SU-DHL-6 (cell line): ENCODE results near the gene MCF2.

Experiments used
- EZH2phosphoT487 ChIP-seq: fragments of 200-600 bp; sonication (generic), shearing (Covaris generic); conservative IDR thresholded peaks from 2 replicates; pipeline ENCODE4 v1.6.1; 2018; ENCODE audit warnings: mild to moderate bottlenecking, antibody characterized with exemption, low read length, moderate library complexity, mixed read lengths
- TF ChIP-seq, protein P1 (sequence below): fragments of 200-600 bp; sonication (generic); IDR thresholded peaks from one replicate; pipeline ENCODE4 v1.5.1; 2017; ENCODE audit warnings: antibody characterized with exemption, mild to moderate bottlenecking, low read length, moderate library complexity; ENCODE audit not compliant: insufficient read depth, poor library complexity, severe bottlenecking

DNA sequence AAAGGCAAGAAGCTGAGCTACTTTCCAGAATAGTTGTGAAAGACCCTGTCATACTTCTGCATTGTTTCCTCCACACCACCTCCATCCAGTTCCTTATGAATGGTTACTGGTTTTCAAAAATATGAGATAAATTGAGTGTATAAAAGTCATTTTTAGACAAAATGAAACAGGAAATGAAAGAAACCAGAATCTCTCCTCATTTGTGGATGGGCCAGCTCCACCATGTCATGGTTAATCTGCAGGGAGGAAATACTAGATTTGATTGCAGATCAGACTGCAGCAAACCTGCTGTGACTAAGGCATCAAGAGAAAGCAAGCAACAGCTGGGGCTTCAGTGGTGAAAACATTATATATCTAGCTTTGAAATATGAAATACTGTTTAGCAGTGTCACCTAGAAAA is 153.6 kb downstream of the MCF2 start:
- TF ChIP-seq, protein P1, sequence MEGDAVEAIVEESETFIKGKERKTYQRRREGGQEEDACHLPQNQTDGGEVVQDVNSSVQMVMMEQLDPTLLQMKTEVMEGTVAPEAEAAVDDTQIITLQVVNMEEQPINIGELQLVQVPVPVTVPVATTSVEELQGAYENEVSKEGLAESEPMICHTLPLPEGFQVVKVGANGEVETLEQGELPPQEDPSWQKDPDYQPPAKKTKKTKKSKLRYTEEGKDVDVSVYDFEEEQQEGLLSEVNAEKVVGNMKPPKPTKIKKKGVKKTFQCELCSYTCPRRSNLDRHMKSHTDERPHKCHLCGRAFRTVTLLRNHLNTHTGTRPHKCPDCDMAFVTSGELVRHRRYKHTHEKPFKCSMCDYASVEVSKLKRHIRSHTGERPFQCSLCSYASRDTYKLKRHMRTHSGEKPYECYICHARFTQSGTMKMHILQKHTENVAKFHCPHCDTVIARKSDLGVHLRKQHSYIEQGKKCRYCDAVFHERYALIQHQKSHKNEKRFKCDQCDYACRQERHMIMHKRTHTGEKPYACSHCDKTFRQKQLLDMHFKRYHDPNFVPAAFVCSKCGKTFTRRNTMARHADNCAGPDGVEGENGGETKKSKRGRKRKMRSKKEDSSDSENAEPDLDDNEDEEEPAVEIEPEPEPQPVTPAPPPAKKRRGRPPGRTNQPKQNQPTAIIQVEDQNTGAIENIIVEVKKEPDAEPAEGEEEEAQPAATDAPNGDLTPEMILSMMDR, result no peak
- TF ChIP-seq EZH2phosphoT487, result no peak
